ENCODE data around the gene NCAM2. TPM values are rescaled to one million over a fixed set of nuclear protein-coding genes. Genes with fewer than 3 reads are reported as not detected.

NCAM2 gene
- total and polyA plus RNA-seq, 2 of the 4 experiments (the other 2 are of a cell fraction): 2.7 to 5.0 TPM

DNA sequence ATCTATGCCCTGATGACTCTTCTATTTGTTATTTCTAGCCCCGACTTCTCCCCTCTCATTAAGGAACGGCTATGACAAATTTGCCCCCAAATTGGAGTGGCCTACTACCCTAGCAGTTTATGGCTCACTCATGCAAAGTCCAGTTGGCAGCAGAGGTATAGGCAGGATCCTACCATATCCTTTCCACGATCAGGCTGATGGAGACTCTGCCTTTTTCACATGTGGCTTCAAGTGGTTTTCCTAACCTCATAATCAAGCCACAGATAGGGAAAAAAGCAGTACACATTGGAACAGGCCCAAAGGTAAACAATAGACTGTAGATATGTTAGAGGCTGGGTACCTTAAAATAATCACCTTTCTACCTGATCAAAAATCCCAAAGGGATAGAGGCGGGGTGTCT, 292.5 kb downstream of the NCAM2 start:
- Histone ChIP-seq H3K27ac (ENCODE audit: insufficient read depth, low read length) (no peak overlapping the region), H3K36me3 (ENCODE audit: control insufficient read depth, insufficient read depth, low read length) (no peaks in the 10 kb centered on the region), H3K4me1 (ENCODE audit: control insufficient read depth, insufficient read depth, low read length) (no peaks in the 10 kb centered on the region), H3K14ac (replicated peaks; ENCODE audit: low read depth, low read length) (no peak overlapping the region), H3K4me2 (ENCODE audit: low read depth, low read length) (no peak overlapping the region), H2BK120ac (ENCODE audit: low read depth, low read length) (no peak overlapping the region), H2AK9ac (replicated peaks; ENCODE audit: low read depth, low read length, poor library complexity) (no peak overlapping the region), H4K20me1 (ENCODE audit: insufficient read depth, low read length) (no peaks in the 10 kb centered on the region), H3K4me3 (ENCODE audit: insufficient read depth, low read depth, low read length) (no peak overlapping the region), H4K5ac (ENCODE audit: low read depth, low read length) (no peak overlapping the region), H3K9me3 (ENCODE audit: control insufficient read depth, insufficient read depth, low read length) (no peaks in the 10 kb centered on the region), H3K9ac (ENCODE audit: low read depth, low read length) (no peak overlapping the region), H2AFZ (replicated peaks; ENCODE audit: low read length, poor library complexity) (no peak overlapping the region), H2BK5ac (ENCODE audit: low read depth, low read length, poor library complexity, severe bottlenecking) (no peak overlapping the region), H4K91ac (ENCODE audit: insufficient read depth, low read depth, low read length) (no peak overlapping the region), H3K18ac (ENCODE audit: low read depth, low read length) (no peak overlapping the region), H3K9me1 (ENCODE audit: insufficient read depth, low read length) (no peaks in the 10 kb centered on the region; the same call in 1 of the 2 replicates), H3K23ac (ENCODE audit: low read depth, low read length) (no peak overlapping the region), H3K4ac (ENCODE audit: low read depth, low read length) (no peak overlapping the region), H3K56ac (ENCODE audit: extremely low read depth, insufficient read depth, low read length) (no peak overlapping the region), H2BK15ac (ENCODE audit: low read depth, low read length) (no peak overlapping the region), H3K79me1 (ENCODE audit: low read depth in 1 of 2, low read length in 2 of 2) (no peaks in the 10 kb centered on the region), H3K27me3 (ENCODE audit: control insufficient read depth, insufficient read depth, low read length) (no peaks in the 10 kb centered on the region), H2BK20ac (ENCODE audit: low read depth, low read length) (no peak overlapping the region), H4K8ac (ENCODE audit: low read depth in 2 of 2, low read length in 2 of 2) (no peak overlapping the region), H2AK5ac (ENCODE audit: low read depth, low read length) (no peak overlapping the region)
- WGBS, 2 experiments (ENCODE audit: extremely low coverage in 2 of 2, insufficient read length in 1 of 2): 79% methylated on average over 2 of the region's 4 CpGs; no CpG with 5 or more reads in 1 of the 2 experiments
- ATAC-seq (ENCODE audit: low read depth): no peak
- BruUV-seq (replicated peaks): no TSS peak
- POLR2A ChIA-PET (ENCODE audit: unreplicated experiment): interaction anchor here (0.6 kb wide), 1 partner anchor 18 kb away, joined by 5 read pairs; no protein-coding TSS in a partner anchor
- no peak for DNase-seq
- CTCF ChIA-PET: no interaction called here
- intact Hi-C loops (cut with micrococcal nuclease) (no loop called here), dilution Hi-C loops (cut with HindIII; ENCODE audit: low sequenced_read_pairs, unreplicated experiment) (no loop called here), in situ Hi-C loops (cut with MboI; ENCODE audit: low sequenced_read_pairs) (no loop called here)
- TF ChIP-seq BHLHE40 (IDR thresholded peaks at IDR 0.05; ENCODE audit: low read depth, low read length) (no peak), FOS (IDR thresholded peaks at IDR 0.05; ENCODE audit: low read depth, low read length) (no peak), MXI1 (IDR thresholded peaks at IDR 0.05; ENCODE audit: borderline replicate concordance, low read depth, low read length) (no peak), RCOR1 (IDR thresholded peaks at IDR 0.05; ENCODE audit: insufficient replicate concordance, low read length) (no peak), SMC3 (IDR thresholded peaks at IDR 0.05; ENCODE audit: low read depth, low read length) (no peak), POLR2A (IDR thresholded peaks at IDR 0.05; ENCODE audit: low read depth, low read length) (no peak), CHD1 (IDR thresholded peaks at IDR 0.05; ENCODE audit: low read depth, low read length) (no peak)
- TF ChIP-seq, protein P1, sequence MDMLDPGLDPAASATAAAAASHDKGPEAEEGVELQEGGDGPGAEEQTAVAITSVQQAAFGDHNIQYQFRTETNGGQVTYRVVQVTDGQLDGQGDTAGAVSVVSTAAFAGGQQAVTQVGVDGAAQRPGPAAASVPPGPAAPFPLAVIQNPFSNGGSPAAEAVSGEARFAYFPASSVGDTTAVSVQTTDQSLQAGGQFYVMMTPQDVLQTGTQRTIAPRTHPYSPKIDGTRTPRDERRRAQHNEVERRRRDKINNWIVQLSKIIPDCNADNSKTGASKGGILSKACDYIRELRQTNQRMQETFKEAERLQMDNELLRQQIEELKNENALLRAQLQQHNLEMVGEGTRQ (IDR thresholded peaks at IDR 0.05; ENCODE audit: low read depth, low read length): no peak
- TF ChIP-seq, protein P2, sequence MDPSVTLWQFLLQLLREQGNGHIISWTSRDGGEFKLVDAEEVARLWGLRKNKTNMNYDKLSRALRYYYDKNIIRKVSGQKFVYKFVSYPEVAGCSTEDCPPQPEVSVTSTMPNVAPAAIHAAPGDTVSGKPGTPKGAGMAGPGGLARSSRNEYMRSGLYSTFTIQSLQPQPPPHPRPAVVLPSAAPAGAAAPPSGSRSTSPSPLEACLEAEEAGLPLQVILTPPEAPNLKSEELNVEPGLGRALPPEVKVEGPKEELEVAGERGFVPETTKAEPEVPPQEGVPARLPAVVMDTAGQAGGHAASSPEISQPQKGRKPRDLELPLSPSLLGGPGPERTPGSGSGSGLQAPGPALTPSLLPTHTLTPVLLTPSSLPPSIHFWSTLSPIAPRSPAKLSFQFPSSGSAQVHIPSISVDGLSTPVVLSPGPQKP (IDR thresholded peaks at IDR 0.05; ENCODE audit: borderline replicate concordance, low read depth, low read length): no peak
